ENCODE data around the gene PALLD.

GRCh38 chr4:168685136-168685809 lies 188.4 kb downstream of the PALLD start:
- TF ChIP-seq, protein P1, sequence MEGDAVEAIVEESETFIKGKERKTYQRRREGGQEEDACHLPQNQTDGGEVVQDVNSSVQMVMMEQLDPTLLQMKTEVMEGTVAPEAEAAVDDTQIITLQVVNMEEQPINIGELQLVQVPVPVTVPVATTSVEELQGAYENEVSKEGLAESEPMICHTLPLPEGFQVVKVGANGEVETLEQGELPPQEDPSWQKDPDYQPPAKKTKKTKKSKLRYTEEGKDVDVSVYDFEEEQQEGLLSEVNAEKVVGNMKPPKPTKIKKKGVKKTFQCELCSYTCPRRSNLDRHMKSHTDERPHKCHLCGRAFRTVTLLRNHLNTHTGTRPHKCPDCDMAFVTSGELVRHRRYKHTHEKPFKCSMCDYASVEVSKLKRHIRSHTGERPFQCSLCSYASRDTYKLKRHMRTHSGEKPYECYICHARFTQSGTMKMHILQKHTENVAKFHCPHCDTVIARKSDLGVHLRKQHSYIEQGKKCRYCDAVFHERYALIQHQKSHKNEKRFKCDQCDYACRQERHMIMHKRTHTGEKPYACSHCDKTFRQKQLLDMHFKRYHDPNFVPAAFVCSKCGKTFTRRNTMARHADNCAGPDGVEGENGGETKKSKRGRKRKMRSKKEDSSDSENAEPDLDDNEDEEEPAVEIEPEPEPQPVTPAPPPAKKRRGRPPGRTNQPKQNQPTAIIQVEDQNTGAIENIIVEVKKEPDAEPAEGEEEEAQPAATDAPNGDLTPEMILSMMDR (IDR thresholded peaks at IDR 0.05), result no peak
- TF ChIP-seq POLR2A (IDR thresholded peaks at IDR 0.05), result no peak
